Mammary epithelial cell (primary cell): ENCODE data around the gene ANKRD65.

Experiments
- CTCF ChIP-seq, 2 donors: IDR thresholded peaks in 1 of 2; conservative IDR thresholded peaks in 1 of 2; 2 replicates each; pipeline ENCODE4 v1.5.1; 2011 to 2012; ENCODE audit warnings: inconsistent platforms in 2 of 2, low read length in 2 of 2, mild to moderate bottlenecking in 2 of 2, control low read depth in 1 of 2, low read depth in 1 of 2; ENCODE audit not compliant: insufficient read depth in 1 of 2; ENCODE audit errors: extremely low read depth in 1 of 2
- EZH2 ChIP-seq: IDR thresholded peaks from 2 replicates; pipeline ENCODE4 v1.6.1; 2012; ENCODE audit warnings: low read length, inconsistent platforms, borderline replicate concordance

- TF ChIP-seq CTCF (conservative IDR thresholded peaks at IDR 0.05 in 1 of 2, IDR thresholded peaks at IDR 0.05 in 1 of 2; ENCODE audit: extremely low read depth in 1 of 2, insufficient read depth in 1 of 2, low read depth in 1 of 2, low read length in 2 of 2) (no peak), EZH2 (no peak)
Measured at GRCh38 chr1:1432951-1433803, 12.1 kb upstream of the ANKRD65 start.
